Suppressor macrophage treated with lipopolysaccharide for 4 hours (primary cell): ENCODE data around the gene PARVA.
"Not testable (repeated sequence)": the region's sequence is repeated elsewhere in the genome, so short reads cannot be mapped to it uniquely, and the experiment has no call there.

Experiments
- DNase-seq: peaks from one replicate; pipeline ENCODE4 v3.0.0-alpha.2; 2020

Gene PARVA, protein sequence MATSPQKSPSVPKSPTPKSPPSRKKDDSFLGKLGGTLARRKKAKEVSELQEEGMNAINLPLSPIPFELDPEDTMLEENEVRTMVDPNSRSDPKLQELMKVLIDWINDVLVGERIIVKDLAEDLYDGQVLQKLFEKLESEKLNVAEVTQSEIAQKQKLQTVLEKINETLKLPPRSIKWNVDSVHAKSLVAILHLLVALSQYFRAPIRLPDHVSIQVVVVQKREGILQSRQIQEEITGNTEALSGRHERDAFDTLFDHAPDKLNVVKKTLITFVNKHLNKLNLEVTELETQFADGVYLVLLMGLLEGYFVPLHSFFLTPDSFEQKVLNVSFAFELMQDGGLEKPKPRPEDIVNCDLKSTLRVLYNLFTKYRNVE

DNA sequence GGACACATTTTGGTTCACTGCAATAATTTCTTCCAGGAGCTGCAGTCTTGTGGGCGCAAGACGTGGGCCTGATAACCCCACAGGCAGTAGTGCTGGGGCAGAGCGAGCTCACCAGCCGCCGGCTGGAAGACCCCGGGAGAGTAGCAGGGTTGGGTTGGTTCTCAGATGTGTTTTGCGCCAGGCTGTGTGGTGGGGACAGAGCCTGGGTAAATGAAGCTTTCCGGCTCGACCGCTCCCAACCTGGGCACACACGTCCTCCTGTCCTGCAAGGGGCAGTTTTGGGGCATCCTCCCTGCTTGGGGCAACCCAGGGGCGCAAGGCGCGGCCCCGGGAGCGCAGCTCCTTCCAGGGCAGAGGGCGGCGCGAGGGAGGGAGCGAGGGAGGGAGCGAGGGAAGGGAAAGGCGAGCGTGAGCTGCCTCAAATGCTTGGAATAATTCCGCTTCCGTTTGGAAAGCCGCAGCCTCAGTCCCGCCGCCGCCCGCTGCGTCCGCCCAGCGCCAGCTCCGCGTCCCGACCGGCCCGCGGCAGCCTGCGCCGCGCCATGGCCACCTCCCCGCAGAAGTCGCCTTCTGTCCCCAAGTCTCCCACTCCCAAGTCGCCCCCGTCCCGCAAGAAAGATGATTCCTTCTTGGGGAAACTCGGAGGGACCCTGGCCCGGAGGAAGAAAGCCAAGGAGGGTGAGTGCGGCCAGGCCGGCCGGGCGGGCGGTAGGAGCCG lies at the start of gene PARVA:
Gene PARVA (plus strand): TSS at position 466 of the 718 bp plus-strand sequence. CDS start 77 bp downstream, at position 543.
- no peak for DNase-seq

DNA sequence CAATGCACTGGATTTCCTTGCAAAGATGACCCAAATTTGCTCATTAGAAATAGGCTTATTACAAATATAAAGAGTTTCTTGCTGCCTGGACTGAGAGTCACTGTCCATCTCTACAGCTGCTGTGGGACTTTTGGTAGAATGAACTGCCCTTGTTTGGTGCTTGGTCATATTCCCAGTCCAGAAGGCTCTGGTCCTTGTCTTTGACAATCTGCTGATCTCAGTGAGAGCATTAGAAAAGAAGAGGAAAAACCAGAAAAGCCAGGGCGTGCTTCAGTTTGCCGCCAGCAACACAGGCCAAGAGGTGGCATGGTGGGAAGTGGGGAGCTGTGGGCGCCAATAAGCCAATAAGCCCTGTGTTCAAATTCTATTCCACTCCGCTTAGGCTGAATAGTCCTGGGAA lies 48.2 kb upstream of the PARVA start:
- DNase-seq, result no peak

DNA sequence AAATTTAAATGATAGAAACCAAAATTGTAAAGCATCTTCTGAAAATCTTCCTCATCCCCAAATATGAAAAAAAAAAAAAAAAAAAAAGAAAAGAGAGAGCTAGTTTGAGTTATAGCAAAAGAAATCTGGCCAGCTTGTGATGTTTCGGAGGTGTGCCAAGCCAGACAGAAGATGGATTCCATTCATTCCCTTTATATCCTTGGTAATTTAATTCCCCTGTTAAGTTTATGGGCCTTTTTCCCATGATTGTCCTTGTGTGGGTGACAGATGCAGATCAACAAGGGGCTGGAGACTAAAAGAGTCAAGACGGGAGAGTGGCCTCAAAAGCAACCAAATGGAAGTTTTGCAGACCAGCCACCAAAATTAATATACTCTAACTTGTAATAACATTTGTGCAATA lies 47.6 kb upstream of the PARVA start:
- no peak for DNase-seq

DNA sequence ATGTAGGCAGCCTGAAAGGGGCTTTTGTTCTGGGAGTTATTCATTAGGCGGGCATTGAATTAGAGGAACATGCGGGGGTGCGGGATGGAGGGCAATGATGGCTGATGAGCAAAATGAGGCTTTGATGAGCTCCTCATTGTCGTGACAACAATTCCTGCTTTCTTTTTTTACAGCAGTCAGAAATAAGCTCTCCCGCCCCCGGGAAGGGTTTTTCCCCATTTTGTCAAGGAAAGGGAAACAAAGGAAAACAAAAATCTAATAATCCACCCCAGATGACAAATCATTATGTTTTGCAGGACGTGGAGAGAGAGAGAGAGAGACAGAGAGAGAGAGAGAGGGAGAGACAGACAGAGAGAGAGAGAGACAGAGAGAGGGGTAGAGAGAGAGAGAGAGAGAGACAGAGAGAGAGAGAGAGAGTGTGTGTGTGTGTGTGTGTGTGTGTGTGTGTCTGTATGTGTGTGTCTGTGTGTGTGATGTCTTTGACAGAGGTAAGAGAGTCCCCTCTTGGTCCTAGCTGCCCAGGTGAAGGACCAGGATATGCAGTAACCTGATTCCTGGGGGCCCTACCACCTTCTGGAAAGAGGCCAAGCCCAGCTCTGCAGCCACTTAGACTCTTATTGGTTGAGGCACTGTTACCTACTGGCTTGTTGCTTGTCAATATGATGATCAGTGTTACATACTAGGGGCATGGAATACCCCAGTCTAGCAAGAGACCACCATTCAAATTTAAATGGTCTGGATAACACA lies 46.7 kb upstream of the PARVA start:
- peak; percentile 2 for DNase-seq

DNA sequence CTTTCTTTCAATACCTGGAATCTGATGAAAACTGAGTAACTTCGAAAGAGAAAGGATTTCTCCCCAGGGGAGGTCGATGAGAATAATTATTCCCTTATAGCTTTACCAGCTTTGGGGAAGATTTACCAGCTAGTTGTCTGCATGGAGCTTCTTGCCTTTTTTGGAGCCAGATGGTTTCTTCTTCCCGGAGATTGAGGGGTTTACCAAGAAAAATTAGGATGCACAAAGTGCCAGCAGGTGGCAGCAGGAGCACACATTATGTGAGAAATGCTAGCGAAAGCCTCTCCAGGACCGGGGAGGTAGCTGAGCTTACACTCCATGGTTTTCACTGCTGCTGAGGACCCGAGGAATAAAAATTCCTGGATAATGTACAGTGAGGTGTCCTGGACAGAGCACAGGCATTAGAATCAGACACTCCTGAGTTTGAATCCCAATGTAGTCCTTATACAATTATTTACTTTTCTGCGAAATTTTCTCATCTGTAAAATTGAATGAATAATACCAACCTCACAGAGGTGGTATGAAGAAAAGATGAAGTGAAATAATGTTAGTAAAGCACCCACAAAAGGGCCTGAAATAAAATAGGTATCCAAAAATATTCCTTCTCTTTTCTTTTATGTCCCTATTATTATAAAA lies 46.0 kb upstream of the PARVA start:
- DNase-seq, result peak; percentile 77

DNA sequence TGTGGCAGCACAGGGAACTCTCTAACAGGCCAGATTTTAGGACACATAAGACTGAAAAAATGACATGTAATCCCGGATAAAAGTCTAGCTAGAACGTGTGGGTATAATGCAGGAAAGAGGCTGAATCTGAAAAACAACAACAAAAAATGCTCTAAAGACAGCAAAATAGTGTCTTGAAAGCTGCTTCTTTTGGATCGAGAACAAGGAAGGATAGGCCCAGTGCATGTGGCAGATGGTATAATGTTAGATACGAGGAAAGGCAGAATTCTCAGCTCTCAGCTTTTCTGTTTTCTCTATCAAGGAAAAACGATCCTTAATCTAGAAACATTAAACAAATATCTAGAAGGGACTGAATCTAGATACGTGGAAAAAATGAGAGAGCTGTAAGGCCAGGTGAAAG lies 33.8 kb upstream of the PARVA start:
- no peak for DNase-seq

DNA sequence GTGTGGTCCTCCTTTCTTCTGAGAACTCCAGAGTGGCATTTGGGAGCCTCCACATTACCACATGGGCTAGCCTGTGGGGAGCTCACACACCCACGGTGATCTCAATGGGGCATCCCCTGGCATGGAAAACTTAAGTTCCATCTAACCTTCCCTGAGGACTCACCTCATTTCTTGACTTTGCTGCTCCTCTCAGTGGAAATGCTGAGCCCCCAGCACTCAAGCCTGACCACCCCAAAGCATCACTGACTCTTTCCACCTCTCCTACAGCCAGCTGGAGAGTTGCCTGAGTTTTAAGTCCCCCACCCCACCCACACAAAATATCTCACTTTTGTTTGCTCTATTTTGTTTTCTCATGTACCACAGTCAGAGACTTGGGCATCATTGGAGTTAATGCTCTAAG lies 23.8 kb upstream of the PARVA start:
- DNase-seq, result no peak

DNA sequence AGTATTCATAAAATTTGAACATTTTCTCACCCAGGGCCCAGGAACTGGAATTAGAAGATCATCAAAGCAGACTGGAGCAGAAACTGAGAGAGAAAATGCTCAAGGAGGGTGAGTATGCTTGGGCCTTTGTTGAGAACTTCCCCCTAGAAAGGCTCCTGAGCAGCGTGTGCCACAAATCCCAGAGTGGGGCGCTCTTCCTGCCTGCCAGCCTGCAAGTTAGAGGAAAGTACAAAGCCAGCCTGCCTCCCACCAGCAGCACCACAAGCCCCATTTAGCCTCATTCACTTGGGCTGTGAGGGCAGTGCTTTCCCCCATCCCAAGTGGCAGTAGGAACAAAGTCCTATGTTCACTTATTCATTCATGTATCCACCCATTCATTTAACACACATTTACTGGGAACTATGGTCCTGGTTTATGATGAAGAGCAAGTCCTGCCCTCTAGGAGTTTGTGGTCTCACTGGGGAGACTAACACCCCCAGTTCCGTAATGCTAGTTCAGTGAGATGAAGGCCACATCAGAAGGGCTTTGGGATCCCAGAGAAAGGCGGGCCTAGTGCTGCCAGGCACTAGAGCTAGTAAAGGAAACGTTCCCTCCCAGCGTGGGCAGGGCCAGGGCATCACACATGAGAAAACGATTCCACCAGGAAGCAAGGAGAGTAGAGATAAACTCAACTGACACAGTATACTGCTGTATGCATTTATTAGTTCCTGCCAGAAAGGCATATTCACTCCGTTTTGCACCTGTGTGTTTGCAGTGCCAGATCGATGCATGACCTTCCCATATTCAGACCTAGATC lies 22.4 kb upstream of the PARVA start:
- no peak for DNase-seq

DNA sequence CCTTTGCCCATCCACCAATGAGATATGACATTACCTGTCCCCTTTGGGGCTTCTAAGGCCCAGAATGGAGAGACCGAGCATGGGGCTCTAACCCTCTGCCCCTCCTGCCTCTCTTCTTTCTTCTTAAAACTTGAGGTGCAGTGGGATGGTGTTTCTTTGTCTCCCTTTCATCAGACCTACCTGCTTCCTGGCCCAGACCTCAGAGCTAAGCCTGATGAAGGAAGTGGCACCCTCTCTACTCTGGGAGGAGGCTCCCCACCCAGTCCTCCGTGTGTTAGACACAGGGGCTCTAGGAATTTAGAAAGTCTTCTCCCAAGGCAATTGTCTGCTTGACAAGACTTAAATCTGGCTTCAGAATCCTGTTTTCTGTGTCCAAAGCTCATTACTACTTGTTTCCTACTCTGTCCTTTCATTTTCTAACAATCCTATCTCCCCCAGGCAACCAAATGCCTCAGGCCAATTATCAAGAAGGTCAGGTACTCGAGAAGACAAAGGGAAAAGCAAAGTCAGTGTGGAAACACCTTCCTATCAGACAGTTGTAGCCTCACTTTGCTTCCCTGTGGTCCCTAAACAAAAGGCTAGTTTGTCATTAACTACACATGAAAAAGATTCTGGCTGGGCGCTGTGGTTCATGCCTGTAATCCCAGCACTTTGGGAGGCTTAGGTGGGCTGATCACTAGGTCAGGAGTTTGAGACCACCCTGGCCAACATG lies 20.3 kb upstream of the PARVA start:
- DNase-seq, result no peak

DNA sequence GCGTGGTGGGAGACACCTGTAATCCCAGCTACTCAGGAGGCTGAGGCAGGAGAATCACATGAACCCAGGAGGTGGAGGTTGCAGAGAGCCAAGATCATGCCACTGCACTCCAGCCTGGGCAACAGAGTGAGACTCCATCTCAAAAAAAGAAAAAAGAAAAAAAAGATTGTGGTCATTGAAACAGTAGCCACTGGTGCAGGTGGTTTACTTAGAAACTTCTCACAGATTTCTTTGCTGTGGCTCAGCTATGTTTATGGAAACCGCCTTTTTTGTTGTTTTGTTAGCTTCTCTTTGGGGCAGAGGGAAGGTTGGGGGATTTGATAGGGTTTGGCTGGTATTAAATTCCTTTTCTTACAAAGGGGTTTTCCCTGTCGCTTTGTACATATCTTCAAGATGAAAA lies 19.7 kb upstream of the PARVA start:
- DNase-seq, result not testable (repeated sequence)

DNA sequence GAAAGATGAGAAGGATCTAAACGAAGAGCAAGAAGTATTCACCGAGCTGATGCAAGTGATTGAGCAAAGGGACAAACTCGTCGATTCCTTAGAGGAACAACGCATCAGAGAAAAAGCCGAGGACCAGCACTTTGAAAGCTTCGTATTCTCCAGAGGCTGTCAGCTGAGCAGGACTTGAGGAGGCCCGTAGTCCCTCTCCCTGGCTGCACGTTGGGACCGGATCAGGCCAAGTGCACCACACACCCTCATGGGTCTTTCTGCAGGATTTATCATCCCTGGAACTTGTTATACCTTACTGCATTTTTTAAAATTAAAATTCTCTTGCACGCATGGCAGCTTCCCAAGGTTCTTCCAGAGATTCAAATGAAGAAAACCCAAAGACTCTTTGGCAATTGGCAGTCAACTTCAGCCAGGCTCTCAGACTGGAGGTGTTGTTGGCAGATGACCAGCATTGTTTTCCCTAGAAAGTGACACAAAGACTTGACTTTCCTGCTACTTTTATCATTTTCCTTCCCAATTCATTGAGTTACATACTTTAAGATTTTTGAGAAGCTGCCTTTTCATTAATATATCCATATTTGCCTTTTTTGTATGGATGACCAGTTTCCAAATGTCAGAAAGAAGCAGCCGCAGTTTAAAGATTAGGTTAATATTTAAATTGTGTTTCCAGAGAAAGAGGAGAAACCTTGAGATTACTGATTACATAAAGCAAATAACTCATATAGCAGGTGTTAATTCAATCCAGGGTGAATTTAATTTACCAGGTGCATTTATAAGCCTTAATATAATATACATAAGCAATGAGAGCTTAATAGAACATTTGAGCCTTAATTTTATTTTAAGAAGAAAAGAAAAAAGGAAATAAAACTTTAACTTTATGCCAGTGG lies 18.8 kb upstream of the PARVA start:
- no peak for DNase-seq

DNA sequence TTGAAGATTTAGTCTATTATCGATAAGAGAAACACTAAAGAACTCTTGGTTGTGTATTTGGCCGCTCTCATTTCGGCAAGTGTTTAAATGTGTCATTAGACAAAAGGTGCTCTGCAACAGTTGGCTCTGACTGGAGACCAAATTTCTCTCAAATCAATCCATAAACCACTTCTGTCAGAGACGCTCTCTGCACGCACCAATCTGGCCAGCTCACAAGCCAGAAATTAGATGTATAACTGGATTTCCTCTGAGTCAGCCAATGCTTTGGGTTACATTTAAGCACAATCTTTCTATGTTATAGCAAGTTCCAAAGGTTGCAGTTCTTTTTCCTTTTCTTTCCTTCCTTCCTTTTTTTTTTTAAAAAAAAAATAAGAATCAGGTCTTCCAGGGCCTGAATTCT lies 17.6 kb upstream of the PARVA start:
- DNase-seq, result no peak

DNA sequence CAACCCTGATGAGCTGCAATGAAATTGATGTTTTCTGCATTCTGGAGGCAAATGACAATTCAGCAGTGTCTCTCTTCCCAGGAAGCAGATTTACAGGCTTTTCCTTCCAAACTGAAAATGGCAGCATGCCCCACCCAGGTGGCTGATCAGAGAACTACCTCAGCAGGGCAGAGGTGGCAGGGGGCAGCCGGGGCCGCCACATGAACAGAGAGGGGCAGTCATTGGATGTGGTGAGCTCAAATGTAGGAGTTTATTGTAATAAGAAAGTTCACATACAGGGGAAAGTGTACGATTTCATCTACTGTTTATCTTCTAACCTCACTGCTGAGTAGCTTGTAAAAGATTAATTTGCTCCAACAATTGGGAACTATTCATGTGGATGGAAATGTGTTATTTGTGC lies 15.7 kb upstream of the PARVA start:
- DNase-seq, result no peak

DNA sequence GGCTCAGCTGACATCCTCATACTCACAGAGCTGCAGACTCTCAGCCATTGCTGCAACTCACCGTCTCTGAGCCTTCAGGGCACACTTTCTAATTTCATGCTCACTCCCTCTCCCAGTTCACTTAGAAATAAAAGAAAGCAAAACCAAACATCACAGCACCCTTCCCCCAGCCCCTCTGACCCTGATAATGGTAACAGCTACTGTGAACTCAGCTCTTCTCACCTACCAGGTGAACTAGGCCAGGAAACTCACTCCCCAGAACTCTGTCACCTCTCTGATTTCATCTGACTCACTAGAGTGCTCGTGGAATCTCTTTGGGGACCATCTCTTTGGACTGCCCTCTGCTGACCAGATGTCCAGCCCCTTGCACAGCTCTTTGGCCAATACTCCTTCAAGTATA lies 14.5 kb upstream of the PARVA start:
- no peak for DNase-seq

DNA sequence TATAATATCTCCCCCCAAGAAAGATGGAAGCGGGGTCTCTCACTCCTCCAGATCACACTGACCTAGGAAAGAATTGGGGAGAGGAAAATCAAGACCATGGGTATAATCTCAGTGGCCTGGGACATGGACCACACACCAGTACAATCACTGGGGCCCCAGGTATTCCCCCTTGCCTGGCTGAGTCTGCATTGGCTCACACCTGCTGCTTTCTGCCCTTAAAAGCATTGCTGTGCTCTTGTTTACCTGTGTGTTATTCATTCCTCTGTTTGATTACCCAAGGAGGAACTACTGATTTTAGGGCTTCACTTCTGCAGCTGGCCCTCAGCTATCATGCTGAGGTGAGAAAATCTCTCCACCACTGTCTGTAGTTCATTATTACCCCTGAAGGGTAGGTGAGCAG lies 14.0 kb upstream of the PARVA start:
- no peak for DNase-seq

DNA sequence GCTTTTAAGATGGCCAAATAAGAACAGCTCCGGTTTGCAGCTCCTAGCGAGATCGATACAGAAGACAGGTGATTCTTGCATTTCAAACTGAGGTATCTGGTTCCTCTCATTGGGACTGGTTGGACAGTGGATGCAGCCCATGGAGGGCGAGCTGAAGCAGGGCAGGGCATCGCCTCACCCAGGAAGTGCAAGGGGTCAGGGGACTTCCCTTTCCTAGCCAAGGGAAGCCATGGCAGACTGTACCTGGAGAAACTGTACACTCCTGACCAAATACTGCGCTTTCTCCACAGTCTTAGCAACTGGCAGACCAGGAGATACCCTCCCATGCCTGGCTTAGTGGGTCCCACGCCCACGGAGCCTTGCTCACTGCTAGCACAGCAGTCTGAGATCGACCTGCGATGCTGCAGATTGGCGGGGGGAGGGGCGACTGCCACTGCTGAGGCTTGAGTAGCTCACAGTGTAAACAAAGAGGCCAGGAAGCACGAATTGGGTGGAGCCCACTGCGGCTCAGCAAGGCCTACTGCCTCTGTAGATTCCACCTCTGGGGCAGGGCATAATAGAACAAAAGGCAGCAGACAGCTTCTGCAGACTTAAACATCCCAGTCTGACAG lies 11.3 kb upstream of the PARVA start:
- not testable (repeated sequence) for DNase-seq

DNA sequence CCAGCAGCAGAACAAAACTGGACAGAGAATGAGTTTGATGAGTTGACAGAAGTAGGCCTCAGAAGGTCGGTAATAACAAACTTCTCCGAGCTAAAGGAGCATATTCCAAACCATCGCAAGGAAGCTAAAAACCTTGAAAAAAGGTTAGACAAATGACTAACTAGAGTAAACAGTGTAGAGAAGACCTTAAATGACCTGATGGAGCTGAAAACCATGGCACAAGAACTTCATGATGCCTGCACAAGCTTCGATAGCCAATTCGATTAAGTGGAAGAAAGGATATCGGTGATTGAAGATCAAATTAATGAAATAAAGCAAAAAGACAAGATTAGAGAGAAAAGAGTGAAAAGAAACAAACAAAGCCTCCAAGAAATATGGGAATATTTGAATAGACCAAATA lies 10.3 kb upstream of the PARVA start:
- DNase-seq, result not testable (repeated sequence)

DNA sequence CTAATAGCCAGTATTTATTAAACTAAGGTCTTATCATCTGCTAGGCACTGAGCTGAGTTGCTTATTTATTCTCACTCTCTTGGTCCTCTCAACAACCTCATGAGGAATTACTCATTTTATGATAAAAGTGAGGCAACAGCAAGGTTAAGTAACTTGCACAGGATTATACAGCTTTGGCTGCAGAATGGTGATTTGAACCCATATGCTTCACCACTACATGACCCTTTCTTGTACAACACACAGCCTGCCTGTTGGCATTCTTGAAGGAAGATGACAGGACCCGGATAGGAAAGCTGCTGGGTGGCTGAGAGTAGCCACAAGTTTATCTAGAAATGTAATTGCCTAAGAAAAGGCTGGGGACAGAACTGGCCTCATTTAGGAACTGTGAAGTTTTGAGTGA lies 5.3 kb upstream of the PARVA start:
- no peak for DNase-seq

DNA sequence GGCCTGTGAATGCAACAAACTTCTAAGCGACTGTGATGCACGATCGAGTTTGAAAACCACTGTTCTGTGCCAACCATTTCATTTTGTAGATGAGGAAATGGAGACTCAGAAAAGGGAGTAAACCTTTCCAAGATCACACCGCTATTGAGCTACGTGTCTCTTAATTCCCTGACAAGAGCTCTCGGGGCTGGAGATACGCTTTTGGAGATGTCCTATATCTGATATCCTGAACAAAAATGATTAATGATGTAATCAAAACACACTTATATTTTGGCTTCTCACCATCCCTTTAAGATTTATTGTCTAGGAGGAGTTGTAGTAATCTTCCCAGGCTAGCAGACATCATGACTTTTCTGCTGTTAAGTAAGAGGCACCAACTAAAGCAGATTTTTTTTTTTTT lies 1.7 kb upstream of the PARVA start:
- DNase-seq, result no peak
